Stimulated activated CD4-positive, alpha-beta T cell treated with anti-CD3 and anti-CD28 coated beads, Interleukin-12 subunit alpha, Interleukin-12 subunit beta, amount 100 ng/mL, for 48 hours (primary cell): Measurements from ENCODE around the gene EMILIN2.
"Not testable (repeated sequence)": the region's sequence is repeated elsewhere in the genome, so short reads cannot be mapped to it uniquely, and the experiment has no call there.

Source experiments
- DNase-seq, 3 donors: peaks; one replicate each; pipeline ENCODE4 v3.0.0-alpha.2; 2020; ENCODE audit warnings: low read depth in 2 of 3, low spot score in 1 of 3

Gene EMILIN2

DNA sequence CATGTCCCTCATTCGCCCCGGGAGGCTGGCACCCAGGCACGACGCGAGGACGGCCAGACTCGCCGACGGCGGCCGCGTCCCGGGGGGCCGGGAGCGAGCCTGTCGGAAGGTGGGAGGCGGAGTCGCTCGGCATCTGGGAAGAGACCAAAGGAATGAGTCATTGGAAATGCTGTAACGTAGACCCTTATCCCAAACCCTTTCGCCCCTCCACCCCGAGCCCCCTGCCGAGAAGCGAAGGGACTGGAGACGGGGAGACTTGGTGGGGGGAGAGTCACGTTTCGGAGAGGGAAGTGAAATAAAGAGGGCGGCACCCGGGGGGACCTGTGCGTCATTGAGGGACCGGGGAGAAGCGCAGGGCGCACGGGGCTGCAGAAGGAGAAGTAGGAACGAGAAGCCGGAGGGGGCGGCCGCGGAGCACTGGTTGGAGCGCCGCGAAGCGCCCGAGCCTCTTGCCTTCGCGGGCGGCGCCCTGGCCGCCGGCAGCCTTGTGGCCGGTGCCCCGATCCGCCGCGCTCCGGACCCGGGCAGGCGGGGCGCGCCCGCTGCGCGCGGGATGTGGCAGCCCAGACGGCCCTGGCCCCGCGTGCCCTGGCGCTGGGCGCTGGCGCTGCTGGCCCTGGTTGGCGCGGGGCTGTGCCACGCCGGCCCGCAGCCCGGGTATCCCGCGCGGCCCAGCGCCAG is at the start of gene EMILIN2:
EMILIN2 (plus strand) TSS at position 371 of the 681 bp plus-strand sequence; CDS start at position 554, 183 bp downstream.
- peak in 1 of 3 donors; percentile 12 for DNase-seq

DNA sequence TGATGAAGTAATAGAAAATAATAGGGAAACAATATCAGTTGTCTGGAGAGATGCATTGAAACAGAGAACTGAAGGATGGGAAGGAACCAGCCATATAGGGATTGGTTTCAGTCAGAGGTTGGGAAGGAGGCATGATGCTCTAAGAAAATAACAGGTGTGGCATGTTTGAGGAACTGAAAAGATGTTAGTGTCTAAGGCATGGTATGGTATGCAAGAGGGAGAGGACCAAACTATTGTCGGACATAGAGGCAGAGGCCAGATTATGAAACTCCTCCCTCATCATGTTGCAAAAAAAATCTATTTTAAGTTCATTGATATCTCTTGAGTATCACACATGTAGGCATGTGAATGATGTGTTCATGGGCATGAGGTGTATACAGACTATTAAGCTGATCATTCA is 48.9 kb upstream of the EMILIN2 start:
- no peak for DNase-seq

DNA sequence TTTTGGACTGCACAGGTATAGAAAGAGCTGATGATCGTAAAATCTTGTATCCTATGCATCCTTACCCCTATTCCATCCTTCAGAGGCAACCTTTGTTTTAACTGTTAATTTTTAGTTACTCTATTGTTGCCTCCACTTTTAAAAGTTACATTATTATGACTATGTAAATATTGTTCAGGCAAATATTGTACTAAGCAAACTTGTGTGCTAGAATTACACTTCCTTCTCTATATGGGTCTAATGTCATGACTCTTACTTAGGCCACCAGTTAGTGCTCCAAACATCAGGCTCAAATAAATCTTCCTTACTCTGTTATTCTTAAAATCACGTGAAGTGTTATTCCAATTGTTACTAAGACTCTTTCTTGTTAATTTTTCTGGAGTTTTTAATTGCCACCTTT is 47.4 kb upstream of the EMILIN2 start:
- DNase-seq: no peak

DNA sequence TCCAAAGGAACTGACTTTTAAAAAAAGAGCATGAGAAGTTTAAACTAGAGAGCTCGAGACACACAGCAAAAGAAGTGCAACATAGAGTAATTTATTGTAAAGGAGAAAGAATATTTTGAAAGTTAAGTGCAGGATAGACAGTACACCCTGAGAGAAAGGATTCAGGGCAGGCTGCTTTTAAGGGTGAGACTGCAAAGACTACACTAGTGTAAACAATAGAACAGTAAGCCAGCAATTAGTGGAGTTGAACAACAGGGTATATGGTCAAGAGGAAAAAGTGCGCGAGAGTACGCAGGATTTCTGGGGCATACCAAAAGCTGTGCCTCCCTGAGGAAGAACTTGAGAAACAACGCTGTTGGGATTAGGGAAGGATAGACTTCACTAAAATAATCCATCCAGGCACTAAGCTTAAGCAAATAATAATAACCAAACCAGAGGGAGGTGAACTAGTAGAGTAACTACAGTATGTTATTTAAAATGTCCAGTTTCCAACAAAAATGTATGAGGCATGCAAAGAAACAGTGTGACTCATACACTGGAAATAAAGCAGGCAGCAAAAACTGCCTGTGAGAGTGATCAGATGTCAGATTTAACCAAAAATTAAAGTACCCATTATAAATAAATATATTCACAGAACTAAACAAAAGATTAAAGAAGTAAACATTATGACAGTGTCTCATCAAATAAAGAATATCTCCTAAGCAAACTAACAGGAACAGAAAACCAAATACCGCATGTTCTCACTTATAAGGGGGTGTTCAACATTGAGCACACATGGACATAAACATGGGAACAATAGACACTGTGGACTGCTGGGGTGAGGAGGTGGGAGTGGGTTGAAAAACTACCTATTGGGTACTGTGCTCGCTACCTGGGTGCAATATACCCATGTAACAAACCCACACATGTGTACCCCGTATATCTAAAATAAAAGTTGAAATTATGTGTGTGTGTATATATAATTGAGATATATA is 40.5 kb upstream of the EMILIN2 start:
- DNase-seq: no peak

DNA sequence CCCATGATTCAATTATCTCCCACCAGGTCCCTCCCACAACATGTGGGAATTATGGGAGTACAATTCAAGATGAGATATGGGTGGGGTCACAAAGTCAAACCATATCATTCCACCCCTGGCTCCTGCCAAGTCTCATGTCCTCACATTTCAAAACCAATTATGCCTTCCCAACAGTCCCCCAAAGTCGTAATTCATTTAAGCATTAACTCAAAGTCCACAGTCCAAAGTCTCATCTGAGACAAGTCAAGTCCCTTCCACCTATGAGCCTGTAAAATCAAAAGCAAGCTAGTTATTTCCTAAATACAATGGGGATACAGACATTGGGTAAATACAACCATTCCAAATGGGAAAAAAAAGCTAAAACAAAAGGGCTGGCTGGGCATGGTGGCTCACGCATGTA is 38.2 kb upstream of the EMILIN2 start:
- not testable (repeated sequence) for DNase-seq

DNA sequence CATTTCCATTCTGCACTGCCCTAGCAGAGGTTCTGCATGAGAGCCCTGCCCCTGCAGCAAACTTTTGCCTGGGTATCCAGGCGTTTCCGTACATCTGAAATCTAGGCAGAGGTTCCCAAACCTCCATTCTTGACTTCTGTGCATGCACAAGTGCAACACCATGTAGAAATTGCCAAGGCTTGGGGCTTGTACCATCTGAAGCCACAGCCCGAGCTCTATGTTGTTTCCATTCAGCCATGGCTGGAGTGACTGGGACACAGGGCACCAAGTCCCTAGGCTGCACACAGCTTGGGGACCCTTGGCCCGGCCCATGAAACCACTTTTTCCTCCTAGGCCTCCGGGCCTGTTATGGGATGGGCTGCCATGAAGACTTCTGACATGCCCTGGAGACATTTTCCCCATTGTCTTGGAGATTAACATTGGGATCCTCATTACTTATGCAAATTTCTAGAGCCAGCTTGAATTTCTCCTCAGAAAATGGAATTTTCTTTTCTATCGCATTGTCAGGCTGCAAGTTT is 37.1 kb upstream of the EMILIN2 start:
- DNase-seq: not testable (repeated sequence)

DNA sequence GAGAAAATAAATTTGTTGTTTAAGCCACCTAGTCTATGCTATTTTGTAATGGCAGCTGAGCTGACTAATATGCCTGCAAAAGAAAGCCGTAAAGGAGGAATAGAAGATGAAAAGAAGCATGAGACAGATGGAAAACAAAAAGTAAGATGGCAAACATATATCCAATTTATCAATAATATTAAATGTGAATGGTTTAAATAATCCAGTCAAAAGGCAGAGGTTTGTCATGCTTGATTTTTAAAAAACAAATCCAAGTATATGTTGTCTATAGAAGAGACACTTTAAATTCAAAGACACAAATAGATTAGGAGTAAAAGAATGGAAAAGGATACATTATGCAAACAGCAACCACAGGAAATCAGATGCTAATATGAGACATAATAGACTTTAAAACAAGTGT is 35.4 kb upstream of the EMILIN2 start:
- DNase-seq: no peak

DNA sequence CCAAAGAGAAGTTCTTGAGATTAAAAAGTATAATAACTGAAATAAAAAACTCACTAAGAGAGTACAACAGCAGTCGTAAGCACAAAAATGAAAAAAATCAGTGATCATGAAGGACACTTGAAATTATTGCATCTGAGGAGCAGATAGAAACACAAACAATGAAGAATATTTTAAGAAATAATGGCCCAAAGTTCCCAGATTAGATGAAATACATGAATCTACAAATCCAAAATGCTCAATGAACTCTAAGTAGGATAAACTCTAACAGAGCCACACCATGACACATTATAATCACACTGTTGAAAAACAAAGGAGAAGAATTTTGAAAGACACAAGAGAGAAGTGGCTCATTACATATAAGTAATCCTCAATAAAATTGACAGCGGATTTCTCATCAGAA is 31.9 kb upstream of the EMILIN2 start:
- DNase-seq: no peak

DNA sequence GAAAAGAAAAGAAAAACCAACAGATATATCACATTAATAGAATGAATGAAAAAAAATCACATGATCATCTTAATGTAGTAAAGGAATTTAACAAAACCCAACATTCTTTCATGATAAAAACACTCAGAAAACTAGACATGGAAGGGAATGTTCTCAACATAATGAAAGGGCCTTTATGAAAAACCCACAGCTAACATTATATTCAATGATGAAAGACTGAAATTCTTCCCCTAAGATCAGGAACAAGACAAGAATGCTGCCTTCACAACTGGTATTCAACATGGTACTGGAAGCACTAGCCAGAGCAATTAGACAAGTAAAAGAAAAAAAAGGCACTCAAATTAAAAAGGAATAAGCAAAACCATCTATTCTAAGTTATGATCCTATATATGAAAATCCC is 28.5 kb upstream of the EMILIN2 start:
- no peak for DNase-seq

DNA sequence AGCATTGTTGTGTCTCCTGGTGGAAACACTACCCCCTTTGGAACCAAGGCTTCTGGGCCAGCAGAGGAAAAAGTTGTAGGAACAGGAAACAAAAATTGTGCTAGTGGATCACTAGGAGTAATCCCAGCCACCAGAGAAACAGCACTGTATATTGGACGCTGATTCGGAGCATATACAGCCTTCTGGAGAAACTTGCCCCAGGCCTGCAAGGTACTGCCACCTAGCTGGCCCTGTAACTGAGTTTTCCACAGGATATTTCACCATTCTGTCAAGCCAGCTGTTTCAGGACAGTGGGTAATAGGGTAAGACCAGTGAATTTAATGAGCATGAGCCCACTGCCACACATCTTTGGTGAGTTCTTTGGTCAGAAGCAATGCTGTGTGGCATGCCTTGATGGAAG is 25.1 kb upstream of the EMILIN2 start:
- no peak for DNase-seq

DNA sequence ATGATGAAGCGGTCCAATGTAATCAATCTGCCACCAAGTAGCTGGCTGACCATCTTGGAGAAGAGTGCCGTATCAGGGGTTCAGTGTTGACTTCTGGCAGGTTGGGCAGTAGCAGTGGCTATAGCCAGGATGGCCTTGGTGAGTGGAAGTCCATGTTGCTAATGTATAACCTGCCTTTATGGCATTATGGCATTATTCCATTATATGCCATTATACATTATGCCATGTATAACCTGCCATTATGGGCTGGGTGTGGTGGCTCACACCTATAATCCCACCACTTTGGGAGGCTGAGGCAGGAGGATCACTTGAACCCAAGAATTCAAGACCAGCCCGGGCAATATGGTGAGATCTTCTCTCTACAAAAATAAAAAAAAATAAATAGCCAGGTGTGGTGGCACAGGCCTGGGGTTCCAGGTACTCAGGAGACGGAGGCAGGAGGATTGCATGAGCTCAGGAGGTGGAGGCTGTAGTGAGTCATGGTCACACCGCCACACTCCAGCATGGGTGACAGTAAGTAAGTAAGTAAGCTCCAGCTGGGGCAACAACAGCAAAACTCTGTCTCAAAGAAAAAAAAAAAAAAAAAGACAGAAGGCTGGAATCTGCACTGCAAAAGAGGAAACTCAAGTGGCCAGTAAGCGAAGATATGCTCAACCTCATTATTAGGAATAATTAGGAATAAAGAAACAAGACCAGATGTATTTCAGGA is 24.4 kb upstream of the EMILIN2 start:
- DNase-seq: no peak

DNA sequence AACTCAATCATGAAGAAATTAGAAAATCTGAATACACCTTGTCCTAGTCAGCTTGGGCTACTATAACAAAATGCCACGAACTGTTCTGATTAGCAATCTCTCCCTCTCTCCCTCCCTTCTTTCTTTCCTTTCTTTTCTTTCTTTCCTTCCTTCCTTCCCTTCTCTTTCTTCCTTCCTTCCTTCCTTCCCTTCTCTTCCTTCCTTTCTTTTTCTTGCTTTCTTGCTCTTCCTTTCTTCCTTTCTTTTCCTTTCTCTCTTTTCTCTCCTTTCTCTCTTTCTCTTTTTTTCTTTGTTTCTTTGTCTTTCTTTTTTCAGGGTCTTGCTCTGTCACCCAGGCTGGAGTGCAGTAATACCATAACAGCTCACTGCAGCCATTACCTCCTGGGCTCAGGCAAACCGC is 23.6 kb upstream of the EMILIN2 start:
- DNase-seq: no peak

DNA sequence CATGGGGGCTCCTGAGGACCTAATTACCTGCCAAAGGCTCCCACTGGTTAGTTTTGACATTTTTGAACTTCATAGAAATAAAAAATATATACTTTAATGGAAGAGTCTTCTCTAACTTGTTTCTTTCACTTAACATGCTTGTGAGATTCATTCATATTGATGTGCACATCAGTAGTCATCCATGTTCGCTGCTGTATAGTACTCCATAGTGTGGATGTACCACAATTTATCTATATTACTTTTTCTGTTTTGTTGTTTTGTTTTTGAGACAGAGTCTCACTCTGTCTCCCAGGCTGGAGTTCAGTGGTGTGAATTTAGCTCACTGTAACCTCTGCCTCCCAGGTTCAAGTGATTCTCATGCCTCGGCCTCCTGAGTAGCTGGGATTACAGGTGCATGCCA is 22.8 kb upstream of the EMILIN2 start:
- no peak for DNase-seq

DNA sequence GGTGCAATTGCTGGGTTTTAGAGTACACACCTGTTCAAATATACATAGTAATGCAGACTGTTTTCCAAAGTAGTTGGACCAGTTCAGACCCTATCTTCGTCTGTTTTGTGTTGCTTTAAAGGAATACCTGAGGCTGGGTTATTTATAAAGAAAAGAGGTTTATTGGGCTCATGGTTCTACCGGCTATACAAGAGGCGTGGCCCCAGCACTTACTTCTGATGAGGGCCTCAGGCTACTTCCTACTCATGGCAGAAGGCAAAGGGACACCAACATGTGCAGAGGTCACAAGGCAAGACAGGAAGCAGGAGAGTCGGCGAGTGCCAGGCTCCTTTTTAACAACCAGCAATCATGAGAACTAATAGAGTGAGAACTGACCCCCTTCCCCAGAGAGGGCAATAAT is 21.9 kb upstream of the EMILIN2 start:
- no peak for DNase-seq

DNA sequence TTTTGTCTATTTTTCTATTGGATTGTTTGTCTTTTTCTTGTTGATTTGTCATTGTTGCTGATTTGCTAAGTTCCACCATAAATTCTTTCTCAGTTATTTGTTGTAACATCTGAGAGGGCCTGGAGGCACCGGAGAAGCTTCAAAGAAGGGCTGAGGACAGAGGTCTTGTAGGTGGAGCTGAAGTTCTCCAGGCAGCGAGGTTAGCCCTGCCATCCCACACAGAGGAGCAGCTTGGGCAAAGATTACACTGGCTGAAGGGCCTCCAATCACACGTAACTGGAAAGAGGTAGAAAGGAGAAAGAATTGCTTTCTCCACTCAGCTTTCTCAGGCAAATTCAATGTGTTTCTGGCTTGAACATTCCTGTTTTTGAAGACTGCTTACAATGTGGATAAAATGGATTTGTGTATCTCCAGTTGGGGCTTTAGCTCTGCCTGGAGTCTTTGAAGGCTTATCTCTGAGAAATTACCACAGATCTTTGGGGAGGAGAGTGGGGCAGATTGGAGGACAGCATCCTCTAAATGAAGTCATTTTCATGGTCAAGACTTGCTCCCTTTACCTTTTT is 21.1 kb upstream of the EMILIN2 start:
- DNase-seq: no peak

DNA sequence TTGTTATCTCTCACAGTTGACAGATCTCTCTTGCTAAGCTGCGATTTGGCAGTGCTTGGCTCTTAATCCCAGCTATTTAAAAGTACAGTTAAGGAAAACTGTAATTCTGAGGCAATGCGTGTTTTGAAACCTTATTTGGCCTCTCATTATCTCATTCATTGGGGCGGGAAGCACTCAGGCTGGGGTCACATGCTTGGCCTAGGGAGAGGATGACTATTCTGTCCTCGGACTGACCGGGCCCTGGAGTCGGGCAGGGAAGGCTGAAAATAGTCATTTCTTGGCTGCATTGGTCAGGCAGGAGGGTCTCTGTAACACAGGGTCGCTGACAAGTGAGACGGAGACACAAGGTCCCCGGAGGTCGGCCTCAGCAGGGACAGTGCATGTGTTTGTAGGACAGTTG is 20.2 kb upstream of the EMILIN2 start:
- no peak for DNase-seq

DNA sequence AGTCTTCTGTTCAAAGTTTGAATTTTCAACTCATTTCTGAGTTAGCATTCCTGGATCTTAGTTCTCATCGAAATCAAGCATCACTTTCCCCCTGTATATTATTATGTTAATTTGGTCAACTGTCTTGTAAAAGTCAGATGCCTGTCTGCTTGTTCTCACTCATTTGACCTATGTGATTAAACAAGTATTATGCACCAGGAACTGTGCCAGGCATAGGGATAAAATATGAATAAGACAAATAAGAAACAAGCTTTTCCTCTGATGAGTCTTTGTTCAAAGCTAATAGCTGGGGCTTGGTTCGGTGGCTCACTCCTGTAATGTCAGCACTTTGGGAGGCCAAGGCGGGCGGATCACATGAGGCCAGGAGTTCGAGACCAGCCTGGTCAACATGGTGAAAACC is 19.7 kb upstream of the EMILIN2 start:
- DNase-seq: no peak

DNA sequence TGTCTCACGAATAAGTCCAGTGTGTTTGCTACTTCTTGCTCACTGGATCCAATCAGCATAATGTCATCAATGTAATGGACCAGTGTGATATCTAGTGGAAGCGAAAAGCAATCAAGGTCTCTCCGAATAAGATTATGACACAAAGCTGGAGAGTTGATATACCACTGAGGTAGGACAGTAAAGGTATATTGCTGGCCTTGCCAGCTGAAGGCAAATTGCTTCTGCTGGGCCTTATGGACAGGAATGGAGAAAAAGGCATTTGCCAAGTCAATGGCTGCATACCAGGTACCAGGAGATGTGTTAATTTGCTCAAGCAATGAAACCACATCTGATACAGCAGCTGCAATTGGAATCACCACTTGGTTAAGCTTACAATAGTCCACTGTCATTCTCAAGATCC is 10.7 kb upstream of the EMILIN2 start:
- DNase-seq: not testable (repeated sequence)

DNA sequence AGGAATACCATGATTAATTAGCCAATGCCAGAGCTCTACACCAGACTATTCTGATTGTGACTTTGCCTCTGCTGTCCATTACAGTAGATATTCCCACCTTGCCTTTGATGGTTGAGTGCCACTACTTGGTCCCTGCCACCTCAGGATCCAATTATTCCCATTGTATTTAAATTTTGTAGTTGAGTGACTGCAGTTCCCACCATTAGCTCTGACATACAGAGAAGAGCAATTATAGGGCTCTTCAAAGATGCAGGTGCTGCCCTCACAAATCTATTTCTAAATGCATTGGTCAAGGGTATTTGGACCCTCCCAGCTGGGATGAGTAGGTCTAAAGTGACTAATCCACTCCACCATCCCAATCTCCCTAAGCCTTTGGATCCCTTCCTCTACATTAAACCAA is 9.5 kb upstream of the EMILIN2 start:
- not testable (repeated sequence) for DNase-seq

DNA sequence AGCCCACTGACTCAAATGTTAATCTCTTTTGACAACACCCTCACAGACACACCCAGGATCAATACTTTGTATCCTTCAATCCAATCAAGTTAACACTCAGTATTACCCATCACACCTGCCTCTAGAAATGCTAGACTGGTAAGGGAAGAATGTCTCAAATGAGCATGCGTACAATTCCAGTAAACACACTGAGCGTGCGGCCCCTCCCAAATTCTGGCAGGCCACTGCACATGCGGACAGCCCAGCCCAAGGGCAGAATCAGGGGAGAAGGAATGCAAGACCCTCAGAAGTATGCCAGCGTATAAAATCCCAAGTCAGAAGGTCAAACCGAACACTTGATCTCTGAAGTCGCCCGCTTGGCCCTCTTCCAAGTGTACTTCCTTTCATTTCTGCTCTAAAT is 7.6 kb upstream of the EMILIN2 start:
- no peak for DNase-seq

DNA sequence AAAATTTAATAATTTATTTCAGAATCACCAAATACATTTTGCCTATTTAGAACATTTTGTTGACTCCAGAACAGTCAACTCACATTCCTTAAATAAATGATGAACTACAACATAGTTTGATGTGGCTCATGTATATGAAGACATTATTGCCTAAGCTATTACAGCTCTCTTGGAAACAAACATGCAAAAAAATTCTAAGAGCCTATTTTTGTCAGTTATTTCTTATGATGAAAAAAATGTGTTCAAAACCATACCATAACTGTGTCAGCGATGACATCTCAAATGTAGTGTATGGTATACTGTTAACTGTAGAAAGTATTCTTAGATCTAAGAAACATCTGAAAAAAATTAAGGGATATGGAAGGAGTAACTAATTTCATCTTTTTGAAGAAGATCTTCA is 6.3 kb upstream of the EMILIN2 start:
- DNase-seq: no peak
